ENCODE results near the gene MAT2A.
"Not testable (repeated sequence)": the region's sequence is repeated elsewhere in the genome, so short reads cannot be mapped to it uniquely, and the experiment has no call there.

GRCh38 chr2:85560403-85560726, 21.4 kb downstream of the MAT2A start:
- not testable (repeated sequence) for TF ChIP-seq CTCF (conservative IDR thresholded peaks at IDR 0.05; ENCODE audit: low read length); EZH2phosphoT487 (IDR thresholded peaks at IDR 0.05; ENCODE audit: borderline replicate concordance, low read depth, low read length)
